Activated B cell treated with CpG ODN at 0.5 μM for 24 hours (primary cell): Measurements from ENCODE around the gene H2BW1. TPM values are rescaled to one million over a fixed set of nuclear protein-coding genes. Genes with fewer than 3 reads are reported as not detected.
"Not testable (repeated sequence)": the region's sequence is repeated elsewhere in the genome, so short reads cannot be mapped to it uniquely, and the experiment has no call there.

Source experiments
- ATAC-seq: fragments of 200-7000 bp; cut with Tn5 transposase; one replicate; pipeline ENCODE4 v1.10.0; 2021; ENCODE audit warnings: low read depth, mild to moderate bottlenecking, moderate library complexity
- CTCF ChIA-PET: fragments of 350-600 bp; sonication (Branson Sonifier 250); formaldehyde crosslinking; loops from one replicate; lab custom pipeline; 2021; ENCODE audit warnings: antibody characterized with exemption; lab: Charles Lee
- POLR2A ChIA-PET: fragments of 350-600 bp; sonication (Branson Sonifier 250); formaldehyde crosslinking; loops from one replicate; lab custom pipeline; 2021; ENCODE audit warnings: antibody characterized with exemption; lab: Charles Lee
- DNase-seq: peaks from one replicate; pipeline ENCODE4 v3.0.0; 2022
- H3K27ac Mint-ChIP-seq: one replicate; pipeline ENCODE4 v1.8.0; 2020; ENCODE audit warnings: mixed read lengths
- H3K27me3 Mint-ChIP-seq: one replicate; pipeline ENCODE4 v1.8.0; 2021; ENCODE audit warnings: mixed read lengths
- H3K36me3 Mint-ChIP-seq: one replicate; pipeline ENCODE4 v1.8.0; 2021; ENCODE audit warnings: low read depth, mixed read lengths
- H3K4me1 Mint-ChIP-seq: one replicate; pipeline ENCODE4 v1.8.0; 2021; ENCODE audit warnings: mixed read lengths
- H3K4me3 Mint-ChIP-seq: one replicate; pipeline ENCODE4 v1.8.0; 2020; ENCODE audit warnings: mild to moderate bottlenecking, mixed read lengths
- H3K9me3 Mint-ChIP-seq: one replicate; pipeline ENCODE4 v1.8.0; 2020; ENCODE audit warnings: mixed read lengths
- CTCF ChIP-seq: fragments of 200-600 bp; IDR thresholded peaks from one replicate; pipeline ENCODE4 v1.8.0; 2022; ENCODE audit warnings: antibody characterized with exemption, mild to moderate bottlenecking
- intact Hi-C: fragments of 100-400 bp; cut with micrococcal nuclease; formaldehyde crosslinking; loops from one replicate; pipeline ENCODE4 v1.15.1; 2024
- total RNA-seq: library from RNA; stranded (reverse); gene quantifications from 2 replicates; pipeline ENCODE4 v1.2.3, GENCODE V29; 2022

The H2BW1 gene, protein sequence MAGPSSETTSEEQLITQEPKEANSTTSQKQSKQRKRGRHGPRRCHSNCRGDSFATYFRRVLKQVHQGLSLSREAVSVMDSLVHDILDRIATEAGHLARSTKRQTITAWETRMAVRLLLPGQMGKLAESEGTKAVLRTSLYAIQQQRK
- total RNA-seq, result not detected in 2 replicates

DNA sequence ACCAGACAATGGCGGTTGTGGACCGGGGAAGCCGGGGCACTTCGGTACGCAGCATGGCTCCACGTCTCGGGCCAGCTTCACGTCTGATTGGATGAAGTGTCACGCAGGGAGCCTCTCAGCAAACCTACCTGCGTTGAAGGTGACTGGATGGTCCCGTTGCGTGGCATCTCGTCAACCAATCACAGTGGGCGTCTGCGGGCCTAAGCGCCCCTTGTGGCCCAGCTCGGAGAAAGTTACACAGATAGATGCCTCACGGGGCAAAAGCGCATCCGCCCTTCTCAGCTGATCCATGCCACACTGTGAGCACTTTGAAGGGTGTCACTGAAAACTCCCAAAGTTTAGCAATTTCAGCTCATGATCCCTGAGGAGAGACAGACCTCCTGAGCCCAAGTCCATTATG is at the start of gene H2BW1:
H2BW1 (minus strand) TSS at position 103 of the 400 bp plus-strand sequence. CDS start 132 bp downstream, outside the sequence.
- no peaks in the 10 kb centered on the region for H3K36me3 Mint-ChIP-seq
- no peak within 1 kb of the TSS for H3K4me3 Mint-ChIP-seq
- H3K9me3 Mint-ChIP-seq, result no peaks in the 10 kb centered on the region
- no peak for TF ChIP-seq CTCF
- intact Hi-C loops, result no loop called here
- POLR2A ChIA-PET, result no interaction called here
- ATAC-seq, result no peak
- no peaks in the 10 kb centered on the region for H3K27me3 Mint-ChIP-seq
- no peak within 1 kb of the TSS for H3K27ac Mint-ChIP-seq
- CTCF ChIA-PET, result no interaction called here
- no peaks in the 10 kb centered on the region for H3K4me1 Mint-ChIP-seq
- DNase-seq, result no peak

- not testable (repeated sequence) for H3K4me1 Mint-ChIP-seq
Measured at GRCh38 chrX:104062636-104063035, 49.1 kb upstream of the H2BW1 start.

GRCh38 chrX:104054956-104055355 is 41.4 kb upstream of the H2BW1 start:
- H3K27ac Mint-ChIP-seq, H3K27me3 Mint-ChIP-seq, intact Hi-C loops, H3K36me3 Mint-ChIP-seq, H3K4me1 Mint-ChIP-seq, H3K9me3 Mint-ChIP-seq, ATAC-seq, DNase-seq, CTCF ChIA-PET, H3K4me3 Mint-ChIP-seq, POLR2A ChIA-PET: not testable (repeated sequence)

More at GRCh38 chrX:104062636-104063035, 49.1 kb upstream of the H2BW1 start:
- H3K9me3 Mint-ChIP-seq, intact Hi-C loops, CTCF ChIA-PET, POLR2A ChIA-PET, ATAC-seq, H3K36me3 Mint-ChIP-seq, DNase-seq, H3K4me3 Mint-ChIP-seq, H3K27me3 Mint-ChIP-seq, H3K27ac Mint-ChIP-seq: not testable (repeated sequence)

DNA sequence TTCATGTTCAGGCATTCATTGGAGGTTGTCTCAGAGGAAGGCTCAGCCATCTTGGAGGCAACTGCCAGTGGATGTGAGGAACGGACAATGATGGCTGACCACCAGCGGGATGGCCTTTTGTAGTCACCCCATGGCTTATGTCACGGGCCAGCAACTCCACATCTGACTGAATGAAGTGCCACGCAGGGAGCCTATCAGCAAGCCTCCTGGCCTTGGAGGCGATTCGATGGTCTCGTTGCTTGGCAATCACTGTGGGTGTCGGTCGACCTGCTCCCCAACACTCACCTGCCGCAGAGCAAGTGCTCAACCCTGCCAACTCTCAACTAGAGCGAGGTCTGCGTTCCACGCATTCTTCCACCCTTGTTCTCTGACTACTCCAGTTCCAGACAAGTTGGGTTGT is 33.7 kb upstream of the H2BW1 start:
- no peak for TF ChIP-seq CTCF
- intact Hi-C loops, result no loop called here
- ATAC-seq (no peak), DNase-seq (no peak)
- CTCF ChIA-PET, result no interaction called here
- H3K36me3 Mint-ChIP-seq, result no peaks in the 10 kb centered on the region
- H3K4me3 Mint-ChIP-seq, result no peak overlapping the region
- no peaks in the 10 kb centered on the region for H3K9me3 Mint-ChIP-seq
- H3K4me1 Mint-ChIP-seq, result no peaks in the 10 kb centered on the region
- peaks cover 4% of the 10 kb centered on the region for H3K27me3 Mint-ChIP-seq
- no peak overlapping the region for H3K27ac Mint-ChIP-seq
- POLR2A ChIA-PET, result no interaction called here

DNA sequence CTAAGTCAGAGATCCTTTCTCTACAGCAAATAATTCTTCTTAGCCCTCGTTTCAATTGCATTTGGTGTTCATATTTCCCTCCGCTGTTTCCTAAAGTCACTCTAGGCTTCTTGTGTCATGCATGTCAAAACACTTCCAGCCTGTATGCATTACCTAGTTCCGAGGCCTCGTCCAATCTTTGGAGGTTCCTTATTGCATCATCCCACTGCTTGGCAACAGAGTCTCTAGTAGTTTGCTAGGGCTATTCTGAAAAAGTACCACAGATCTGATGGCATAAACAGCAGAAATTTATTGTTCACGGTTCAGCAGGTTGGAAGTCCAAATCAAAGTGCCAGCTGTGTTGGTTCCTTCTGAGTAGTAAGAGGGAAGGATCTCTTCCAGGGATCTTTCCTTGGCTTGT is 32.1 kb upstream of the H2BW1 start:
- no peak for DNase-seq
- ChIA-PET POLR2A (no interaction called here), CTCF (no interaction called here)
- H3K4me3 Mint-ChIP-seq, result no peak overlapping the region
- intact Hi-C loops, result no loop called here
- no peak for TF ChIP-seq CTCF
- peaks cover 4% of the 10 kb centered on the region for H3K27me3 Mint-ChIP-seq
- H3K4me1 Mint-ChIP-seq, result no peaks in the 10 kb centered on the region
- H3K36me3 Mint-ChIP-seq, result no peaks in the 10 kb centered on the region
- no peak for ATAC-seq
- H3K27ac Mint-ChIP-seq, result no peak overlapping the region
- no peaks in the 10 kb centered on the region for H3K9me3 Mint-ChIP-seq

- H3K27me3 Mint-ChIP-seq, result peaks cover 4% of the 10 kb centered on the region
- intact Hi-C loops, result no loop called here
- H3K36me3 Mint-ChIP-seq, result no peaks in the 10 kb centered on the region
- ATAC-seq (no peak), DNase-seq (no peak)
- no peaks in the 10 kb centered on the region for H3K4me1 Mint-ChIP-seq
- POLR2A ChIA-PET, result no interaction called here
- TF ChIP-seq CTCF, result no peak
- no peaks in the 10 kb centered on the region for H3K9me3 Mint-ChIP-seq
- H3K4me3 Mint-ChIP-seq, result no peak overlapping the region
- CTCF ChIA-PET, result no interaction called here
- no peak overlapping the region for H3K27ac Mint-ChIP-seq
Measured at GRCh38 chrX:104041003-104041402, 27.5 kb upstream of the H2BW1 start.
